ENCODE results near the gene ACLY. TPM values are rescaled to one million over a fixed set of nuclear protein-coding genes. Genes with fewer than 3 reads are reported as not detected.
A peak's percentile ranks its signal among the peaks of the same experiment; 100 is the strongest.

ACLY gene
- total and polyA plus RNA-seq, 2 of the 13 experiments (the other 11 are each of a cell fraction or from before 2014, with no cell fraction given), result 111 to 218 TPM

DNA sequence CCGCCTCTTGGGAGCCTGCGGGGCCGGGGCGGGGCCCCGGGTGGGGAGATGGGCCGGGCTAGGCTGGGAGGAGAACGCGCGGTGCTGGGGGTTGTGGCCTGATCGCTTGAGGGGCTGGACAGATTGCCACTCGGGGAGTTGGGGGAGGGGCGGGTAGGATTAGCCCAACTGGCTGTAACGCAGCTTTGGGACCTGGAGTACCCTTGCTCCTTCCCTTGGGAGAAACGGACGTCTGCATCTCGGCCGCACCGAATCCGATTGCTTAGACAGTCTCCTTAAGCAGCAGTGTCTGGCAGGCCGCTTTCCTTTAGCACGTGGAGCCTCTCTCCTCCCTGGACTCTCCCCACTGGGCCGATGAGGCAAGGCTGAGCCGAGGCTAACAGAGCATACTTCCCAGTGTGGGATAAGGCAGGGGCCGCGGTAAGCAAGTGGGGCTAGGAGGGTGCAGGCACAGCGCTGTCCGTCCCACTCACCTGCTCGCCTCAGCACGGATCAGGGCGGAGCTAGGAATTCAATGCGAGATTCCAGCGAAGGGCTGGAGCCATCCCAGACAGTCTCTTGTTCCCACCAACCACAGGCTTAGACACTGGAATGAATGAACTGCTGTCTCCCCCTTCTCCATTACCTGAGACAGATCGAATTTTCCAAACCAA, 540 bp upstream of the ACLY start (continued):
- TF ChIP-seq TMF1 (CRISPR knock-in tag; IDR thresholded peaks at IDR 0.05; ENCODE audit: low read depth) (peak; percentile 88; the same call in 1 of the 2 replicates), ZMYM4 (CRISPR knock-in tag; IDR thresholded peaks at IDR 0.05) (no peak), ZNF850 (CRISPR knock-in tag; conservative IDR thresholded peaks at IDR 0.05) (no peak), ZNF101 (CRISPR knock-in tag; IDR thresholded peaks at IDR 0.05; ENCODE audit: borderline replicate concordance, low read depth) (no peak), ZBTB1 (CRISPR knock-in tag; IDR thresholded peaks at IDR 0.05; ENCODE audit: borderline replicate concordance) (no peak), TCF12 (IDR thresholded peaks at IDR 0.05) (no peak), TCF12 (CRISPR knock-in tag; IDR thresholded peaks at IDR 0.05) (peak; percentile 84; the same call in 1 of the 2 replicates), RARG (CRISPR knock-in tag; IDR thresholded peaks at IDR 0.05; ENCODE audit: low read depth) (no peak), FOXK1 (CRISPR knock-in tag; IDR thresholded peaks at IDR 0.05; ENCODE audit: borderline replicate concordance, low read depth) (no peak), ZNF33B (CRISPR knock-in tag; IDR thresholded peaks at IDR 0.05) (no peak; the same call in 1 of the 2 replicates), FOXA1 (IDR thresholded peaks at IDR 0.05) (no peak), FOXA1 (CRISPR knock-in tag; IDR thresholded peaks at IDR 0.05) (no peak), NPAS2 (CRISPR knock-in tag; IDR thresholded peaks at IDR 0.05; ENCODE audit: borderline replicate concordance) (no peak), HHEX (CRISPR knock-in tag; IDR thresholded peaks at IDR 0.05) (no peak), SRSF9 (IDR thresholded peaks at IDR 0.05; ENCODE audit: borderline replicate concordance, insufficient read depth, low read depth, low read length, poor library complexity, severe bottlenecking) (no peak)
- TF ChIP-seq, protein P1, sequence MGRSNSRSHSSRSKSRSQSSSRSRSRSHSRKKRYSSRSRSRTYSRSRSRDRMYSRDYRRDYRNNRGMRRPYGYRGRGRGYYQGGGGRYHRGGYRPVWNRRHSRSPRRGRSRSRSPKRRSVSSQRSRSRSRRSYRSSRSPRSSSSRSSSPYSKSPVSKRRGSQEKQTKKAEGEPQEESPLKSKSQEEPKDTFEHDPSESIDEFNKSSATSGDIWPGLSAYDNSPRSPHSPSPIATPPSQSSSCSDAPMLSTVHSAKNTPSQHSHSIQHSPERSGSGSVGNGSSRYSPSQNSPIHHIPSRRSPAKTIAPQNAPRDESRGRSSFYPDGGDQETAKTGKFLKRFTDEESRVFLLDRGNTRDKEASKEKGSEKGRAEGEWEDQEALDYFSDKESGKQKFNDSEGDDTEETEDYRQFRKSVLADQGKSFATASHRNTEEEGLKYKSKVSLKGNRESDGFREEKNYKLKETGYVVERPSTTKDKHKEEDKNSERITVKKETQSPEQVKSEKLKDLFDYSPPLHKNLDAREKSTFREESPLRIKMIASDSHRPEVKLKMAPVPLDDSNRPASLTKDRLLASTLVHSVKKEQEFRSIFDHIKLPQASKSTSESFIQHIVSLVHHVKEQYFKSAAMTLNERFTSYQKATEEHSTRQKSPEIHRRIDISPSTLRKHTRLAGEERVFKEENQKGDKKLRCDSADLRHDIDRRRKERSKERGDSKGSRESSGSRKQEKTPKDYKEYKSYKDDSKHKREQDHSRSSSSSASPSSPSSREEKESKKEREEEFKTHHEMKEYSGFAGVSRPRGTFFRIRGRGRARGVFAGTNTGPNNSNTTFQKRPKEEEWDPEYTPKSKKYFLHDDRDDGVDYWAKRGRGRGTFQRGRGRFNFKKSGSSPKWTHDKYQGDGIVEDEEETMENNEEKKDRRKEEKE (IDR thresholded peaks at IDR 0.05), result no peak
- TF ChIP-seq, protein P2, sequence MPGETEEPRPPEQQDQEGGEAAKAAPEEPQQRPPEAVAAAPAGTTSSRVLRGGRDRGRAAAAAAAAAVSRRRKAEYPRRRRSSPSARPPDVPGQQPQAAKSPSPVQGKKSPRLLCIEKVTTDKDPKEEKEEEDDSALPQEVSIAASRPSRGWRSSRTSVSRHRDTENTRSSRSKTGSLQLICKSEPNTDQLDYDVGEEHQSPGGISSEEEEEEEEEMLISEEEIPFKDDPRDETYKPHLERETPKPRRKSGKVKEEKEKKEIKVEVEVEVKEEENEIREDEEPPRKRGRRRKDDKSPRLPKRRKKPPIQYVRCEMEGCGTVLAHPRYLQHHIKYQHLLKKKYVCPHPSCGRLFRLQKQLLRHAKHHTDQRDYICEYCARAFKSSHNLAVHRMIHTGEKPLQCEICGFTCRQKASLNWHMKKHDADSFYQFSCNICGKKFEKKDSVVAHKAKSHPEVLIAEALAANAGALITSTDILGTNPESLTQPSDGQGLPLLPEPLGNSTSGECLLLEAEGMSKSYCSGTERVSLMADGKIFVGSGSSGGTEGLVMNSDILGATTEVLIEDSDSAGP (CRISPR knock-in tag; IDR thresholded peaks at IDR 0.05; ENCODE audit: borderline replicate concordance), result peak; percentile 61
- TF ChIP-seq, protein P3, sequence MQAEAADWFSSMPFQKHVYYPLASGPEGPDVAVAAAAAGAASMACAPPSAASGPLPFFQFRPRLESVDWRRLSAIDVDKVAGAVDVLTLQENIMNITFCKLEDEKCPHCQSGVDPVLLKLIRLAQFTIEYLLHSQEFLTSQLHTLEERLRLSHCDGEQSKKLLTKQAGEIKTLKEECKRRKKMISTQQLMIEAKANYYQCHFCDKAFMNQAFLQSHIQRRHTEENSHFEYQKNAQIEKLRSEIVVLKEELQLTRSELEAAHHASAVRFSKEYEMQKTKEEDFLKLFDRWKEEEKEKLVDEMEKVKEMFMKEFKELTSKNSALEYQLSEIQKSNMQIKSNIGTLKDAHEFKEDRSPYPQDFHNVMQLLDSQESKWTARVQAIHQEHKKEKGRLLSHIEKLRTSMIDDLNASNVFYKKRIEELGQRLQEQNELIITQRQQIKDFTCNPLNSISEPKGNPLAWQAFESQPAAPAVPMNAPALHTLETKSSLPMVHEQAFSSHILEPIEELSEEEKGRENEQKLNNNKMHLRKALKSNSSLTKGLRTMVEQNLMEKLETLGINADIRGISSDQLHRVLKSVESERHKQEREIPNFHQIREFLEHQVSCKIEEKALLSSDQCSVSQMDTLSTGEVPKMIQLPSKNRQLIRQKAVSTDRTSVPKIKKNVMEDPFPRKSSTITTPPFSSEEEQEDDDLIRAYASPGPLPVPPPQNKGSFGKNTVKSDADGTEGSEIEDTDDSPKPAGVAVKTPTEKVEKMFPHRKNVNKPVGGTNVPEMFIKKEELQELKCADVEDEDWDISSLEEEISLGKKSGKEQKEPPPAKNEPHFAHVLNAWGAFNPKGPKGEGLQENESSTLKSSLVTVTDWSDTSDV (CRISPR knock-in tag; IDR thresholded peaks at IDR 0.05), result peak; percentile 35; the same call in 1 of the 2 replicates
- TF ChIP-seq, protein P4, sequence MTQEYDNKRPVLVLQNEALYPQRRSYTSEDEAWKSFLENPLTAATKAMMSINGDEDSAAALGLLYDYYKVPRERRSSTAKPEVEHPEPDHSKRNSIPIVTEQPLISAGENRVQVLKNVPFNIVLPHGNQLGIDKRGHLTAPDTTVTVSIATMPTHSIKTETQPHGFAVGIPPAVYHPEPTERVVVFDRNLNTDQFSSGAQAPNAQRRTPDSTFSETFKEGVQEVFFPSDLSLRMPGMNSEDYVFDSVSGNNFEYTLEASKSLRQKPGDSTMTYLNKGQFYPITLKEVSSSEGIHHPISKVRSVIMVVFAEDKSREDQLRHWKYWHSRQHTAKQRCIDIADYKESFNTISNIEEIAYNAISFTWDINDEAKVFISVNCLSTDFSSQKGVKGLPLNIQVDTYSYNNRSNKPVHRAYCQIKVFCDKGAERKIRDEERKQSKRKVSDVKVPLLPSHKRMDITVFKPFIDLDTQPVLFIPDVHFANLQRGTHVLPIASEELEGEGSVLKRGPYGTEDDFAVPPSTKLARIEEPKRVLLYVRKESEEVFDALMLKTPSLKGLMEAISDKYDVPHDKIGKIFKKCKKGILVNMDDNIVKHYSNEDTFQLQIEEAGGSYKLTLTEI (CRISPR knock-in tag; conservative IDR thresholded peaks at IDR 0.05), result no peak
- TF ChIP-seq, protein P5, sequence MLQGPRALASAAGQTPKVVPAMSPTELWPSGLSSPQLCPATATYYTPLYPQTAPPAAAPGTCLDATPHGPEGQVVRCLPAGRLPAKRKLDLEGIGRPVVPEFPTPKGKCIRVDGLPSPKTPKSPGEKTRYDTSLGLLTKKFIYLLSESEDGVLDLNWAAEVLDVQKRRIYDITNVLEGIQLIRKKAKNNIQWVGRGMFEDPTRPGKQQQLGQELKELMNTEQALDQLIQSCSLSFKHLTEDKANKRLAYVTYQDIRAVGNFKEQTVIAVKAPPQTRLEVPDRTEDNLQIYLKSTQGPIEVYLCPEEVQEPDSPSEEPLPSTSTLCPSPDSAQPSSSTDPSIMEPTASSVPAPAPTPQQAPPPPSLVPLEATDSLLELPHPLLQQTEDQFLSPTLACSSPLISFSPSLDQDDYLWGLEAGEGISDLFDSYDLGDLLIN (CRISPR knock-in tag; IDR thresholded peaks at IDR 0.05; ENCODE audit: borderline replicate concordance), result no peak

Data from HepG2 (cell line).